ENCODE data around the gene EIF2B5. TPM values are rescaled to one million over a fixed set of nuclear protein-coding genes. Genes with fewer than 3 reads are reported as not detected.
"Not testable (repeated sequence)": the region's sequence is repeated elsewhere in the genome, so short reads cannot be mapped to it uniquely, and the experiment has no call there.

EIF2B5 gene
- total and polyA plus RNA-seq, 2 donors, result 34.2 to 38.2 TPM

GRCh38 chr3:184155644-184156521 is 20.7 kb downstream of the EIF2B5 start:
- DNase-seq (ENCODE audit: extremely low spot score), result no peak
- H3K27ac ChIP-seq (ENCODE audit: low read depth), result peak overlapping the region; percentile 83
- H3K4me3 ChIP-seq (ENCODE audit: low read depth, low read length), result peak overlapping the region; percentile 78
- no peaks in the 10 kb centered on the region for H3K36me3 ChIP-seq (ENCODE audit: insufficient read depth)
- H3K4me1 ChIP-seq (ENCODE audit: insufficient read depth), result no peaks in the 10 kb centered on the region
- under 1% methylated on average over 47 of the region's 47 CpGs for WGBS

GRCh38 chr3:184156522-184156955 is 21.4 kb downstream of the EIF2B5 start:
- H3K36me3 ChIP-seq (ENCODE audit: insufficient read depth), result no peaks in the 10 kb centered on the region
- no peaks in the 10 kb centered on the region for H3K4me1 ChIP-seq (ENCODE audit: insufficient read depth)
- WGBS, result 4% methylated on average over 6 of the region's 6 CpGs
- peak overlapping the region; percentile 83 for H3K27ac ChIP-seq (ENCODE audit: low read depth)
- DNase-seq (ENCODE audit: extremely low spot score), result no peak
- H3K4me3 ChIP-seq (ENCODE audit: low read depth, low read length), result peak overlapping the region; percentile 78

- no peaks in the 10 kb centered on the region for H3K36me3 ChIP-seq (ENCODE audit: insufficient read depth)
- DNase-seq (ENCODE audit: extremely low spot score), result no peak
- H3K4me1 ChIP-seq (ENCODE audit: insufficient read depth), result no peaks in the 10 kb centered on the region
- peak overlapping the region; percentile 78 for H3K4me3 ChIP-seq (ENCODE audit: low read depth, low read length)
- peak overlapping the region; percentile 27 for H3K27ac ChIP-seq (ENCODE audit: low read depth)
Measured at GRCh38 chr3:184157206-184157605, 22.0 kb downstream of the EIF2B5 start.

DNA sequence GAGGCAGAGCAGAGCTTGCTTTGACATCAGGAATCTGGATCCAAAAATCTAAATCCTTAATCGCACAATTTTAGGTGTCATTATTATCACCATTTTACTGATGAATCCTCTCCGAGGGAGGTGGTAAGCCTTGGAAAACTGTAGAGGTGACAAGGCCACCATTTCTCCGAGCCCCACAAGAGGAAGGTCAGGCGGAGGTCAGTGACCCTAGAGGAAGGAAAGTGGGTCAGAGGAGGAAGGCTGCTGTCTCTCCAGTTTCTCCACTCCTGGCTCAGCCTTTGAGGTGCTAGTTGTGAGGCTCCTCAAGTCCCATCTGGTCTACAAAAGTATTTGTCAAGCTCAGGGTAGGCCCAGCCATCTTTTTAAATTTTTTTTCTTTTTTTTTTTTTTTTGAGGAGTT is 23.2 kb downstream of the EIF2B5 start:
- no peak for DNase-seq (ENCODE audit: extremely low spot score)
- Histone ChIP-seq H3K4me1 (ENCODE audit: insufficient read depth) (no peaks in the 10 kb centered on the region), H3K4me3 (ENCODE audit: low read depth, low read length) (no peak overlapping the region), H3K27ac (ENCODE audit: low read depth) (no peak overlapping the region), H3K36me3 (ENCODE audit: insufficient read depth) (no peaks in the 10 kb centered on the region)
- WGBS, result 67% methylated on average over 4 of the region's 4 CpGs

DNA sequence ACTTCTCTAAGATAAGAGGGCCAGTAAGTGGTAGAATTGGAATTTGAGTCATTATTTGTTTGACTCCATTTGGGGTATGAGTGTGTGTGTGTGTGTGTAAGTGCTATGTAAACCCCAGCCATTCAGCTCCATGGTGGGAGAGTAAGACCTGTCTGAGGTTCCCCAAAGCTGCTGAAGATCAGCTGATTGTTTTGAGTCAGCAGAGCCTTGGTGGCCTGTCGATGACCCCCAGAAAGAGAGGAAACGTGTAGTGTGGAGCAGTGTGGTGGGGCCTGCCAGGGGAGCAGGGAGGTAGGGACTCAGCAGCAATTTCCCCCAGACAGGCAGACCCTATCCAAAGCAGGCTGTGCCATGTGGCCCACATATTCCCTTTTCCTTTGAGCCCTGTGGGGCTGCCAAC is 25.3 kb downstream of the EIF2B5 start:
- Histone ChIP-seq H3K4me3 (ENCODE audit: low read depth, low read length) (no peak overlapping the region), H3K4me1 (ENCODE audit: insufficient read depth) (no peaks in the 10 kb centered on the region), H3K36me3 (ENCODE audit: insufficient read depth) (no peaks in the 10 kb centered on the region), H3K27ac (ENCODE audit: low read depth) (peak overlapping the region; percentile 38)
- 15% methylated on average over 2 of the region's 2 CpGs for WGBS
- no peak for DNase-seq (ENCODE audit: extremely low spot score)

DNA sequence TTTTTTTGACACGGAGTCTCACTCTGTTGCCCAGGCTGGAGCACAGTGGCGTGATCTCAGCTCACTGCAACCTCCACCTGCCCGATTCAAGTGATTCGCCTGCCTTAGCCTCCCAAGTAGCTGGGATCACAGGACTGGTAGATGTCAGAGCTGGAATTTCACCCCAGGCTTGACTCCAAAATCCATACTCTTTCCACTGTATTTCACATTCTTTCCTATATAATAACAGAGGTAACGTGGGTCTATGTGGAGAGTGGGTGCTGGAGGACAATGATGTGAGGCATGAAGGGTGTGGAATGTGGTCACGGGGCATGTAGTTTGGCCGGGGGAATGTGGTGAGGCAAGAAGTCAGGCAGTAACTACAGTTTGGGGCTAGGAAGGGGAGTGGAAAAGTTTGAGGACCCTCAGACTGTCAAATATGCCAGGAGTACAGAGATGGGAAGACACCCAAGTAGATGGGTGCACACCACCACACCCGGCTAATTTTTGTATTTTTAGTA is 27.5 kb downstream of the EIF2B5 start:
- not testable (repeated sequence) for H3K27ac ChIP-seq (ENCODE audit: low read depth)

DNA sequence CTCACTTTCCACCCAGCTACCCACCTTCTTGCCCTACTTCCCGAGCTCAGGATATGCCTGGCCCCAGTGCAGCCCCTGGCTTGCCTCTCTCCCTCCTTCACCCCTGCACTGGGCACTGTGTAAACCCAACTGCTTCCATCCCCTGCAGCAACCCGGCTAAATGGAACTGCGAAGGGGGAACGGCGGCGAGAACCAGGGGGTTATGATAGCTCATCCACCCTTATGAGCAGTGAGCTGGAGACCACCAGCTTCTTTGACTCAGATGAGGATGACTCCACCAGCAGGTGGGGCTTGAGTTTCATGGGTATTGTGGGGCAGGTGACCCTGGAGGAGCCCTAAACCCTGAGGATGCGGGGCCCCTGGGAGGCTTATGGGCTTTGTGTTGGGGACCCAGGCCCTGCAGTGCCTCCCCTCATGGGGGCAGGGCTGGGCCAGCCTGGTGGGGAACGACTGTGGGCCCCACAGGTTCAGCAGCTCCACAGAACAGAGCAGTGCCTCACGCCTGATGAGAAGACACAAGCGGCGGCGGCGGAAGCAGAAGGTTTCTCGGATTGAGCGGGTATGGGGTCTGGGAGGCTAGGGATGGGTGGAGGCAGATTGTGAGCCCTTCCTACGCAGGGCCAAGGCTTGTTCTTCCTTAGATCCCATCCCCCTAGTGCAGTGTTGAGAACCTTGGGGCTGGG is 29.6 kb downstream of the EIF2B5 start:
- DNase-seq (ENCODE audit: extremely low spot score), result no peak
- 92% methylated on average over 16 of the region's 16 CpGs for WGBS
- Histone ChIP-seq H3K27ac (ENCODE audit: low read depth) (no peak overlapping the region), H3K4me1 (ENCODE audit: insufficient read depth) (no peaks in the 10 kb centered on the region), H3K36me3 (ENCODE audit: insufficient read depth) (no peaks in the 10 kb centered on the region), H3K4me3 (ENCODE audit: low read depth, low read length) (no peak overlapping the region)

More for the DNA sequence above, 27.5 kb downstream of the EIF2B5 start:
- not testable (repeated sequence) for H3K4me3 ChIP-seq (ENCODE audit: low read depth, low read length); DNase-seq (ENCODE audit: extremely low spot score); H3K36me3 ChIP-seq (ENCODE audit: insufficient read depth); H3K4me1 ChIP-seq (ENCODE audit: insufficient read depth)
- 76% methylated on average over 8 of the region's 8 CpGs for WGBS

- no peak for DNase-seq (ENCODE audit: extremely low spot score)
- H3K4me1 ChIP-seq (ENCODE audit: insufficient read depth), result no peaks in the 10 kb centered on the region
- H3K36me3 ChIP-seq (ENCODE audit: insufficient read depth), result no peaks in the 10 kb centered on the region
- H3K27ac ChIP-seq (ENCODE audit: low read depth), result no peak overlapping the region
- WGBS, result 95% methylated on average over 3 of the region's 3 CpGs
- no peak overlapping the region for H3K4me3 ChIP-seq (ENCODE audit: low read depth, low read length)
Measured at GRCh38 chr3:184165543-184165942, 30.4 kb downstream of the EIF2B5 start.

DNA sequence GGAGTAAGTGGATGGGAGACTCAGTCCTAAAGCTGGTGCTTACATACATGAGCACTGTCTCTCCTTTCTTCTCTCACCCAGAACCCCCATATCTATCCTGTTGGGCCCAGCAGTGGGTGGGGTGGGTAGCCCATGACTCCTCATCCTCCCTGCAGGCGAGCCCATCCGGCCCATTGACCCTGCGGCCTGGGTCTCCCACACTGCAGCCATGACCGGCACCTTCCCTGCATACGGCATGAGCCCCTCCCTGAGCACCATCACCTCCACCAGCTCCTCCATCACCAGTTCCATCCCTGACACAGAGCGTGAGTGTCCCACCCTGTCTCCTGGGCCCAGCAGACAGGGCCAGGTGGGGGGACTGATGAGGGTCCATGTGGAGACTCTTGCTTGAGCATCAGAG is 31.5 kb downstream of the EIF2B5 start:
- no peak overlapping the region for H3K27ac ChIP-seq (ENCODE audit: low read depth)
- no peaks in the 10 kb centered on the region for H3K4me1 ChIP-seq (ENCODE audit: insufficient read depth)
- no peaks in the 10 kb centered on the region for H3K36me3 ChIP-seq (ENCODE audit: insufficient read depth)
- 94% methylated on average over 6 of the region's 6 CpGs for WGBS
- DNase-seq (ENCODE audit: extremely low spot score), result no peak
- H3K4me3 ChIP-seq (ENCODE audit: low read depth, low read length), result no peak overlapping the region

GRCh38 chr3:184167786-184168185 is 32.6 kb downstream of the EIF2B5 start:
- no peaks in the 10 kb centered on the region for H3K4me1 ChIP-seq (ENCODE audit: insufficient read depth)
- no peaks in the 10 kb centered on the region for H3K36me3 ChIP-seq (ENCODE audit: insufficient read depth)
- H3K27ac ChIP-seq (ENCODE audit: low read depth), result no peak overlapping the region
- no peak overlapping the region for H3K4me3 ChIP-seq (ENCODE audit: low read depth, low read length)
- WGBS, result 92% methylated on average over 8 of the region's 8 CpGs
- no peak for DNase-seq (ENCODE audit: extremely low spot score)

DNA sequence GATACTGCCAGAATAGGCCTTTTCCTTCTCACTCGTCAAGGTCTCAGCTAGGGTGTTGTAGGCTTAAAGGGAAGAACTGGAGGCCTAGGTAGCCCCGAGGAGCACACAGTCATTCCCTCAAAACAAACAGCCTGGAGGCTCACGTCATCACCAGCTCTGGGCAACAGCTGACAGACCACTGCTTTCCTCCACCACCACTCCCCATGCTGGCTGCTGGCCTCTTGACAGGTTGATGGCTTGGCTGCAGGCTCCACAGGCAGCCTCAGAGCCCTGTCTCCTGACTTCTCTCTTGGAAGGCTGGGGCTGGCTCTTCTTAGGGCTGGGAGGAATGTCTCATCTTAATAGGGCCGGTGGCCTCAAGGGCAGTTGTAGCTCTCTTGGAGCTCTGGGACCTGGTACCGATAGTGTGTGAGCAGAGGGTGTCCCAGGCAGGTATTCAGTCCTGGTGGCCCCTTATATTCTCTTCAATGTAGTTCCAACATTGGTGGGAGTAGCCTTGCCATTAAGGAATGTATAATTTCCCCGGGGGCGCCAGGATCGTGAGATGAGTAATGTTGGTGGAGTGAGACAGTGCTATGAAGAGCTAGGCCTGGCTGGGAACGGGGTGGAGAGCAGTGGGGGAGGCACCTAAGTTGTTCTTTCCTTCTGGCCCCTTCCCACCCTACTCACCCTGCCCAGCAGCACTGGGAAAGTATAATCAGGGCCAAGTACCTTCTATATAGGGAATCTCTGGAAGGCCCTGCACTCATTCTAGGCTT is 33.4 kb downstream of the EIF2B5 start:
- no peaks in the 10 kb centered on the region for H3K36me3 ChIP-seq (ENCODE audit: insufficient read depth)
- no peak overlapping the region for H3K4me3 ChIP-seq (ENCODE audit: low read depth, low read length)
- no peaks in the 10 kb centered on the region for H3K4me1 ChIP-seq (ENCODE audit: insufficient read depth)
- H3K27ac ChIP-seq (ENCODE audit: low read depth), result no peak overlapping the region
- no peak for DNase-seq (ENCODE audit: extremely low spot score)
- 71% methylated on average over 9 of the region's 9 CpGs for WGBS

GRCh38 chr3:184169896-184170875 is 35.0 kb downstream of the EIF2B5 start:
- Histone ChIP-seq H3K27ac (ENCODE audit: low read depth) (no peak overlapping the region), H3K36me3 (ENCODE audit: insufficient read depth) (no peaks in the 10 kb centered on the region), H3K4me3 (ENCODE audit: low read depth, low read length) (no peak overlapping the region), H3K4me1 (ENCODE audit: insufficient read depth) (no peaks in the 10 kb centered on the region)
- WGBS, result 89% methylated on average over 66 of the region's 66 CpGs
- DNase-seq (ENCODE audit: extremely low spot score), result no peak

All from urinary bladder (tissue), 4 donors.